ENCODE data around the gene BLTP3B.

Gene BLTP3B

GRCh38 chr12:100173111-100173510 lies 30.4 kb upstream of the BLTP3B start:
- TF ChIP-seq CTCF (IDR thresholded peaks at IDR 0.05) = no peak
- Histone ChIP-seq H3K9me3 (no peaks in the 10 kb centered on the region), H3K27me3 (no peaks in the 10 kb centered on the region), H3K4me1 (no peaks in the 10 kb centered on the region), H3K27ac (no peak overlapping the region), H3K36me3 (peaks cover 0 to 11% (median 0%) of the 10 kb centered on the region in 3 donors), H3K4me3 (no peak overlapping the region)
- intact Hi-C loops (cut with DNase I; ENCODE audit: low total_unique reads) = no loop called here
- no peak for DNase-seq

- DNase-seq = no peak
- Histone ChIP-seq H3K27me3 (no peaks in the 10 kb centered on the region), H3K4me3 (no peak overlapping the region), H3K4me1 (no peaks in the 10 kb centered on the region), H3K27ac (no peak overlapping the region), H3K9me3 (no peaks in the 10 kb centered on the region), H3K36me3 (peaks cover 0 to 14% (median 0%) of the 10 kb centered on the region in 3 donors)
- no peak for TF ChIP-seq CTCF (IDR thresholded peaks at IDR 0.05)
- intact Hi-C loops (cut with DNase I; ENCODE audit: low total_unique reads) = no loop called here
These were observed 28.6 kb upstream of the BLTP3B start for GRCh38 chr12:100171248-100171647.

- Histone ChIP-seq H3K27me3 (no peaks in the 10 kb centered on the region), H3K27ac (no peak overlapping the region), H3K9me3 (no peaks in the 10 kb centered on the region), H3K4me1 (no peaks in the 10 kb centered on the region), H3K4me3 (no peak overlapping the region), H3K36me3 (peaks cover 0 to 20% (median 0%) of the 10 kb centered on the region in 3 donors)
- intact Hi-C loops (cut with DNase I; ENCODE audit: low total_unique reads) = no loop called here
- DNase-seq = no peak
- TF ChIP-seq CTCF (IDR thresholded peaks at IDR 0.05) = no peak
These were observed 27.7 kb upstream of the BLTP3B start for GRCh38 chr12:100170313-100170858.

- Histone ChIP-seq H3K4me1 (peaks cover 0 to 2% (median 1%) of the 10 kb centered on the region in 4 donors), H3K27ac (no peak overlapping the region), H3K4me3 (no peak overlapping the region), H3K9me3 (no peaks in the 10 kb centered on the region), H3K27me3 (no peaks in the 10 kb centered on the region), H3K36me3 (peaks cover 0 to 20% (median 0%) of the 10 kb centered on the region in 3 donors)
- intact Hi-C loops (cut with DNase I; ENCODE audit: low total_unique reads) = no loop called here
- TF ChIP-seq CTCF (IDR thresholded peaks at IDR 0.05) = no peak
- no peak for DNase-seq
These were observed 26.7 kb upstream of the BLTP3B start for GRCh38 chr12:100169345-100169744.

- peaks cover 0 to 19% (median 0%) of the 10 kb centered on the region in 3 donors for H3K36me3 ChIP-seq
- H3K9me3 ChIP-seq = no peaks in the 10 kb centered on the region
- H3K27me3 ChIP-seq = no peaks in the 10 kb centered on the region
- no peak for DNase-seq
- TF ChIP-seq CTCF (IDR thresholded peaks at IDR 0.05) = no peak
- H3K4me3 ChIP-seq = no peak overlapping the region
- intact Hi-C loops (cut with DNase I; ENCODE audit: low total_unique reads) = no loop called here
- H3K4me1 ChIP-seq = peaks cover 0 to 10% (median 9%) of the 10 kb centered on the region in 4 donors
- no peak overlapping the region for H3K27ac ChIP-seq
These were observed 25.9 kb upstream of the BLTP3B start for GRCh38 chr12:100168562-100168961.

- Histone ChIP-seq H3K4me1 (peaks cover 0 to 12% (median 10%) of the 10 kb centered on the region in 4 donors), H3K27me3 (no peaks in the 10 kb centered on the region), H3K4me3 (no peak overlapping the region), H3K9me3 (no peaks in the 10 kb centered on the region), H3K27ac (no peak overlapping the region), H3K36me3 (peaks cover 0 to 9% (median 0%) of the 10 kb centered on the region in 3 donors)
- no peak for TF ChIP-seq CTCF (IDR thresholded peaks at IDR 0.05)
- intact Hi-C loops (cut with DNase I; ENCODE audit: low total_unique reads) = no loop called here
- no peak for DNase-seq
These were observed 23.6 kb upstream of the BLTP3B start for GRCh38 chr12:100166232-100166631.

Data from tibial artery (tissue), 4 donors.